Naive thymus-derived CD8-positive, alpha-beta T cell (primary cell): ENCODE measurements around the gene NOP58. TPM values are rescaled to one million over a fixed set of nuclear protein-coding genes. Genes with fewer than 3 reads are reported as not detected.
"Not testable (repeated sequence)": the region's sequence is repeated elsewhere in the genome, so short reads cannot be mapped to it uniquely, and the experiment has no call there.

Experiments used
- ATAC-seq, 2 donors: fragments of 150-1000 bp; cut with Tn5 transposase in 1 of 2; sonication (Bioruptor Pico), chemical (Tn5 transposase) in 1 of 2; 1 replicate in 1 of 2; 2 replicates in 1 of 2; pipeline ENCODE4 v1.10.0; 2021; ENCODE audit warnings: mild to moderate bottlenecking in 2 of 2, moderate library complexity in 2 of 2
- POLR2A ChIA-PET: fragments of 350-600 bp; sonication (Branson Sonifier 250); formaldehyde crosslinking; loops from one replicate; lab custom pipeline; 2021; ENCODE audit warnings: antibody characterized with exemption; lab: Charles Lee
- DNase-seq, 10 donors: peaks; one replicate each; pipeline versions ENCODE4 v3.0.0 to v3.0.0-alpha.2; 2020 to 2022
- H3K27ac Mint-ChIP-seq, 10 donors: one replicate each; pipeline ENCODE4 v1.8.0; 2020 to 2022; ENCODE audit warnings: mild to moderate bottlenecking in 10 of 10, mixed read lengths in 10 of 10, moderate library complexity in 4 of 10, inconsistent platforms in 1 of 10
- H3K27me3 Mint-ChIP-seq, 5 donors: one replicate each; pipeline ENCODE4 v1.8.0; 2021 to 2022; ENCODE audit warnings: mixed read lengths in 5 of 5
- H3K36me3 Mint-ChIP-seq, 3 donors: one replicate each; pipeline ENCODE4 v1.8.0; 2020 to 2022; ENCODE audit warnings: mixed read lengths in 3 of 3, mild to moderate bottlenecking in 2 of 3, inconsistent platforms in 1 of 3
- H3K4me1 Mint-ChIP-seq, 4 donors: one replicate each; pipeline ENCODE4 v1.8.0; 2021 to 2022; ENCODE audit warnings: mixed read lengths in 4 of 4
- H3K4me3 Mint-ChIP-seq, 10 donors: one replicate each; pipeline ENCODE4 v1.8.0; 2020 to 2022; ENCODE audit warnings: mild to moderate bottlenecking in 10 of 10, mixed read lengths in 10 of 10, moderate library complexity in 6 of 10, inconsistent platforms in 1 of 10
- H3K9me3 Mint-ChIP-seq, 9 donors: one replicate each; pipeline ENCODE4 v1.8.0; 2020 to 2022; ENCODE audit warnings: mixed read lengths in 9 of 9, mild to moderate bottlenecking in 3 of 9, inconsistent platforms in 1 of 9, moderate library complexity in 1 of 9
- polyA plus RNA-seq, 3 donors: library from polyadenylated mRNA; unstranded; fragments of 300-500 nt; fragmentation: Illumina TruSeq; gene quantifications; one replicate each; pipeline ENCODE4 v1.2.3, GENCODE V29; 2021
- total RNA-seq, 8 experiments: library from RNA in 2 of 8; stranded (reverse) in 2 of 8; gene quantifications; one replicate each; pipeline ENCODE4 v1.2.3 and lab custom pipeline; 2021 to 2026

The NOP58 gene
- total and polyA plus RNA-seq, 5 experiments from 2014 or later, result 89.1 to 132 (median 106) TPM

DNA sequence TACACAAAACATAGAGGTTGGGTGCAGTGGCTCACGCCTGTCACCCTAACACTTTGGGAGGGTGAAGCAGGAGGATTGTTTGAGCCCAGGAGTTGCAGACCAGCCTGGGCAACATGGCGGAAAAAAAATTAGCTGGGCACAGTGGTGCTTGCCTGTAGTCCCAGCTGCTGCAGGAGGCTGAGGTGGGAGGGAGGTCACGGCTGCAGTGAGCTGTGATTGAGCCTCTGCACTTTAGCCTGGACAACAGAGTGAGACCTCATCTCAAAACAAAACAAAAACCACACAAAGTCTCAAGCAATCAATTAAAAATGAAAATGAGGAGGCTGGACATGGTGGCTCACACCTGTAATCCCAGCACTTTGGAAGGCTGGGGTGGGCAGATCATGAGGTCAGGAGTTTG, 4.9 kb downstream of the NOP58 start:
- peak overlapping the region in 9 of 10 donors; percentile 58 to 75 (median 71) for H3K4me3 Mint-ChIP-seq
- no peaks in the 10 kb centered on the region for H3K27me3 Mint-ChIP-seq
- H3K9me3 Mint-ChIP-seq, result no peaks in the 10 kb centered on the region
- DNase-seq (no peak), ATAC-seq (no peak)
- peaks cover 0 to 14% (median 0%) of the 10 kb centered on the region in 3 donors for H3K36me3 Mint-ChIP-seq
- peak overlapping the region; percentile 14 to 80 (median 68) for H3K27ac Mint-ChIP-seq
- H3K4me1 Mint-ChIP-seq, result peaks cover 2 to 63% (median 38%) of the 10 kb centered on the region in 4 donors
- POLR2A ChIA-PET, result interaction anchor here (1.2 kb wide), 1 partner anchor 31 kb away, joined by 3 read pairs; no protein-coding TSS in a partner anchor

DNA sequence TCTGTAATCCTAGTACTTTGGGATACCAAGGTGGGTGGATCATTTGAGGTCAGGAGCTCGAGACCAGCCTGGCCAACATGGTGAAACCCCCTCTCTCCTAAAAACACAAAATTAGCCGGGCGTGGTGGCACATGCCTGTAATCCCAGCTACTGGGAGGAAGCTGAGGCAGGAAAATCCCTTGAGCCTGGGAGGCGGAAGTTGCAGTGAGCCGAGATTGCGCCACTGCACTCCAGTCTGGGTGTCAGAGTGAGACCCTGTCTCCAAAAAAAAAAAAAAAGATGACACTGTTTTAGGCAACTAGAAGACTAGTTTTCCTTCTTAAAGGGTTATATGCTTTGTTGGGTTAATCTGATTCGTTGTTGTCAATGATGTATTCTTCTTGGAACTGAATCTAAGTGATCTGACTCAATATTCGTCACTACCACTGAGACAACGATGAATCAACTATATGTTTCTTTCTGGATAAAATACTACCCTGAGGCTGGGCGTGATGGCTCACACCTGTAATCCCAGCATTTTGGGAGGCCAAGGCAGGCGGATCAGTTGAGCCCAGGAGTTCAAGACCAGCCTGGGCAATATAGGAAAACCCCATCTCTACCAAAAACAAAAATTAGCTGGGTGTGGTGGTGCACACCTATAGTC, 10.6 kb downstream of the NOP58 start:
- not testable (repeated sequence) for DNase-seq, ATAC-seq, H3K27me3 Mint-ChIP-seq, H3K9me3 Mint-ChIP-seq
- H3K36me3 Mint-ChIP-seq, result peaks cover 0 to 58% (median 6%) of the 10 kb centered on the region in 3 donors
- H3K4me1 Mint-ChIP-seq, result peaks cover 6 to 42% (median 26%) of the 10 kb centered on the region in 4 donors
- peak overlapping the region in 4 of 10 donors; percentile 29 to 75 (median 49) for H3K27ac Mint-ChIP-seq
- POLR2A ChIA-PET, result interaction anchor here (0.7 kb wide), 1 partner anchor 368 kb away, joined by 3 read pairs; no protein-coding TSS in a partner anchor
- H3K4me3 Mint-ChIP-seq, result peak overlapping the region in 1 of 10 donors; percentile 37

DNA sequence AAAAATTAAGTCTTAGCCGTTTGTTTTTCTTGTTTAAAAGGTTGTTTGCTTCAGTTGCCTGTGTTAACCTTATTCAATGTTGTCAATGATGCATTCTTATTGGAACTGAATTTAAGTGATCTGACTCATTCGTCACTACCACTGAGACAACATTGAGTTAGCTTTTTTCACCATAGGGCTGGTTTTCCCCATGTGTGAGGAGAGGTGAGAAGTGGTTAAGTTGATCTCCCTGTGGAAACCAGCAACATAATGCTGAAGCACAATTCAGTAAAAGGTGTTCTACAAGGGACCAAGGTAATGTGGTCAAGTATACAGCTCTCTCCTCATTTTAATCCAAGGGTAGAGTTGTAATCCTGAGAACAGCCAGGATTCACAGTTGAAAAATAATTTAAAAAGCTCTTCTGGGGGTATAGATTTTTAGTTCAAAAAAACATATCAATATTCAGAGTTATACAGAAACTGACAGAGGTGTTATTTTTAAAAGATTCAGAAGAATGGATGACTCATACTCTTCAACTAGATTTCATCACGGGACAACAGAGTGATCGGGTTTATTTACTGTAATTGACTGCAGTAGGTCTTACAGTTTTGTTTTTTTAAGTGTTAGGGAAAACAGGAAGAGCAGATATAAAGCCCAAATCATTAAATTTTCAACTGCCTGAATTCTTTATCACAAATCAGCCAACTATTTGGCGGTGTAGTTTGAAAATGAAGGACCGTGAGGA, 12.6 kb downstream of the NOP58 start:
- H3K4me3 Mint-ChIP-seq, result peak overlapping the region in 2 of 10 donors; percentile 21 to 27
- DNase-seq (no peak), ATAC-seq (no peak)
- H3K27ac Mint-ChIP-seq, result peak overlapping the region in 5 of 10 donors; percentile 8 to 90 (median 26)
- H3K9me3 Mint-ChIP-seq, result no peaks in the 10 kb centered on the region
- no peaks in the 10 kb centered on the region for H3K27me3 Mint-ChIP-seq
- H3K4me1 Mint-ChIP-seq, result peaks cover 6 to 25% (median 16%) of the 10 kb centered on the region in 4 donors
- H3K36me3 Mint-ChIP-seq, result peaks cover 0 to 74% (median 10%) of the 10 kb centered on the region in 3 donors
- POLR2A ChIA-PET, result interaction anchor here (0.6 kb wide), 2 partner anchors 30 to 65 kb away, joined by 3 to 7 read pairs; no protein-coding TSS in a partner anchor

DNA sequence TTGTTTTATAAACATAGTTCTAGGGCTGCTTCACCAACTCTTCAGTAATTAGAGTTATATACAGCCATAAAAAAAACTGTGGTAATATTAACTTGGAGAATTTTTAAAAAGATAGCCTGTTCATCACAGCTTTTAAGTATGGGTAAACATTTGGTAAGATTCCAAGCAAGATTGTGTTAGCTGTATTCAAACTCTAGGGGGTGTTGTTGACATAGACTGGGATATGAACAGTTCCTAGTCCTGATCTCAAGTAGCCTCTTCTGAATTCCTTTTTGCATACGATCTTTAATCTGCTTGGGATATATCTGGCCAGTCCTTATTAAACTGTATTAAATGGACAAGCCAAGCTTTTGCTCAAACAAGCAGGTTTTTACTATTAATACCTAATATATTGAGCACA, 13.4 kb downstream of the NOP58 start:
- DNase-seq (no peak), ATAC-seq (peak; percentile 47 to 68)
- H3K36me3 Mint-ChIP-seq, result peaks cover 0 to 79% (median 10%) of the 10 kb centered on the region in 3 donors
- H3K27ac Mint-ChIP-seq, result peak overlapping the region in 1 of 10 donors; percentile 79
- H3K9me3 Mint-ChIP-seq, result no peaks in the 10 kb centered on the region
- H3K4me3 Mint-ChIP-seq, result no peak overlapping the region
- H3K27me3 Mint-ChIP-seq, result no peaks in the 10 kb centered on the region
- POLR2A ChIA-PET, result no interaction called here
- peaks cover 6 to 23% (median 15%) of the 10 kb centered on the region in 4 donors for H3K4me1 Mint-ChIP-seq

DNA sequence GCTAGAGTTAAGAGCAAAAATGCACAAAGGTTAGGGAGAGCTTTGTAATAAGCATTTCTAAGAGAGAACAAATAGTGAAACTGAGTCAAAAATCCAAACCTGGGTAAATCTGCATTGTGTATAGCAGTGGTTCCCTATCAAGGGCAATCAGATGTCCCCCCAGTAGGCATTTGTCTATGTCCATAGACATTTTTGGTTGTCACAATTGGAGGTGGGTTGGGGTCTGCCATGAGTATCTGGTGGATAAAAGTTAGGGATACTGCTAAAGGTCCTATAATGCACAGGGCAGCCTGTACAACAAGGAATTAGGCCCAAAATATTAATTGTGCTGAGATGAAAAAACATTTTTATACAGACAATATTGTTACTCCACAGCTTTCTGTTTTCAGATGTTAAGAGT, 21.0 kb downstream of the NOP58 start:
- peaks cover 0 to 4% (median 2%) of the 10 kb centered on the region in 4 donors for H3K4me1 Mint-ChIP-seq
- DNase-seq, result no peak
- POLR2A ChIA-PET, result no interaction called here
- H3K27ac Mint-ChIP-seq, result peak overlapping the region in 1 of 10 donors; percentile 77
- peaks cover 4 to 95% (median 29%) of the 10 kb centered on the region in 3 donors for H3K36me3 Mint-ChIP-seq
- no peak for ATAC-seq
- H3K4me3 Mint-ChIP-seq, result peak overlapping the region in 1 of 10 donors; percentile 7
- H3K9me3 Mint-ChIP-seq, result no peaks in the 10 kb centered on the region
- no peaks in the 10 kb centered on the region for H3K27me3 Mint-ChIP-seq

DNA sequence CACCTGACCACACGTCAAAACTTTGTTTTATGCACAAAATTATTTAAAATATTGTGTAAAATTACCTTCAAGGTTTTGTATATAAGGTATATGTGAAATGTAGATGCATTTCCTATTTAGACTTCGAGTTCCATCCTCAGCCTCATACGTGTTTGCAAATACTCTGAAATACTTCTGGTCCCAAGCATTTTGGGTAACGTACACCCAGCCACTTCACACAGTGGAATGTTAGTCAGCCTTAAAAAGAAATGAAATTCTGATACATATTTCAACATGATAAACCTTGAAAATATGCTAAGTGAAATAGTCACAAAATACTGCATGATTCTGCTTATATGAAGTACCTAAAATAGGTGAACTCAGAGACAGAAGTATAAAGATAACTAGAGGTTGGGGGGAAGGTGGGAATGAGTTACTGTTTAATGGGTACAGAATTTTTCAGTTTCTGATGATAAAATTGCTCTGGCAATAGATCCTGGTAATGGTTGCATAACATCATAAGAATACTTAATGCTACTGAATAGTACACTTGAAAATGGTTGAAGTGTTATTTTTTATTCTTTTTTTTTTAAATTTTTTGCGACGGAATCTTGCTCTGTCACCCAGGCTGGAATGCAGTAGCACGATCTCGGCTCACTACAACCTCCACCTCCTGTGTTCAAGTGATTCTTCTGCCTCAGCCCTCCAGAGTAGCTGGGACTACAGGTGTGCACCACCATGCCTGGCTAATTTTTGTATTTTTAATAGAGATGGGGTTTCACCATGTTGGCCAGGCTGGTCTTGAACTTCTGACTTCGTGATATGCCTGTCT, 24.0 kb downstream of the NOP58 start:
- no peak for DNase-seq
- H3K4me1 Mint-ChIP-seq, result peaks cover 0 to 4% (median under 1%) of the 10 kb centered on the region in 4 donors
- H3K36me3 Mint-ChIP-seq, result peaks cover 4 to 96% (median 33%) of the 10 kb centered on the region in 3 donors
- H3K27me3 Mint-ChIP-seq, result no peaks in the 10 kb centered on the region
- POLR2A ChIA-PET, result interaction anchor here (0.6 kb wide), 1 partner anchor 994 kb away, joined by 5 read pairs; no protein-coding TSS in a partner anchor
- H3K27ac Mint-ChIP-seq, result no peak overlapping the region
- H3K4me3 Mint-ChIP-seq, result no peak overlapping the region
- no peak for ATAC-seq
- no peaks in the 10 kb centered on the region for H3K9me3 Mint-ChIP-seq

DNA sequence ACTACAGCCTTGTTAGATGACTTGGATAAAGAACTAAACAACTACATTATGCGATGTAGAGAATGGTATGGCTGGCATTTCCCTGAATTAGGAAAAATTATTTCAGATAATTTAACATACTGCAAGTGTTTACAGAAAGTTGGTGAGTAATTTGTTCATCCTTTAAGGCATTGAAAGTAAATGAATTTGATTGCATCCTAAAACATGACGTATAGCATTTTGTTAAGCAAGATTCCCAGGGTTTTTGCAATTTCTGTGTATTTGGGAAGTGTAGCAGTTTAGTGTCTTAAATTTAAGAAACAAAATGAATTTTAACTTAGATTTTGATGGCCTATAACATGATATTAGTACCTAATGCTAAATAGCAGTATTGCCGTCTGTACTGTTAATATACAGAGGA, 24.8 kb downstream of the NOP58 start:
- no peak for DNase-seq
- Mint-ChIP-seq H3K9me3 (no peaks in the 10 kb centered on the region), H3K27ac (peak overlapping the region in 1 of 10 donors; percentile 32), H3K27me3 (no peaks in the 10 kb centered on the region), H3K4me1 (peaks cover 0 to 4% (median under 1%) of the 10 kb centered on the region in 4 donors), H3K4me3 (no peak overlapping the region), H3K36me3 (peaks cover 4 to 96% (median 28%) of the 10 kb centered on the region in 3 donors)
- POLR2A ChIA-PET, result no interaction called here
- ATAC-seq, result no peak

DNA sequence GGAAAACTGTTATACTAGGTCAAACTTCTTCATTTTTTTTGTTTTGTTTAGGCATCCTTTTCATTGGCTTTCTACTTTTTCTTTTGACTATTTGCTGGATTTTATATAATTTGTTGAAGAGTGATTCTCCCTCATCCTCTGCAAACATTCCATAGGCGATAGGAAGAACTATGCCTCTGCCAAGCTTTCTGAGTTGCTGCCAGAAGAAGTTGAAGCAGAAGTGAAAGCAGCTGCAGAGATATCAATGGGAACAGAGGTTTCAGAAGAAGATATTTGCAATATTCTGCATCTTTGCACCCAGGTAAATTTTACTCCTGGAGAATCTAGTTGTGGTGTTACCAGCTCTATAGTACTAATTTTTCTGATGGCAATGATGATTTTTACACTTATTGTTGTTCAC, 25.4 kb downstream of the NOP58 start:
- DNase-seq, result no peak
- H3K27me3 Mint-ChIP-seq, result no peaks in the 10 kb centered on the region
- ATAC-seq, result no peak
- no peaks in the 10 kb centered on the region for H3K9me3 Mint-ChIP-seq
- H3K36me3 Mint-ChIP-seq, result peaks cover 4 to 96% (median 29%) of the 10 kb centered on the region in 3 donors
- no peak overlapping the region for H3K4me3 Mint-ChIP-seq
- POLR2A ChIA-PET, result no interaction called here
- peak overlapping the region in 3 of 10 donors; percentile 32 to 84 (median 47) for H3K27ac Mint-ChIP-seq
- H3K4me1 Mint-ChIP-seq, result peaks cover 0 to 4% (median under 1%) of the 10 kb centered on the region in 4 donors

DNA sequence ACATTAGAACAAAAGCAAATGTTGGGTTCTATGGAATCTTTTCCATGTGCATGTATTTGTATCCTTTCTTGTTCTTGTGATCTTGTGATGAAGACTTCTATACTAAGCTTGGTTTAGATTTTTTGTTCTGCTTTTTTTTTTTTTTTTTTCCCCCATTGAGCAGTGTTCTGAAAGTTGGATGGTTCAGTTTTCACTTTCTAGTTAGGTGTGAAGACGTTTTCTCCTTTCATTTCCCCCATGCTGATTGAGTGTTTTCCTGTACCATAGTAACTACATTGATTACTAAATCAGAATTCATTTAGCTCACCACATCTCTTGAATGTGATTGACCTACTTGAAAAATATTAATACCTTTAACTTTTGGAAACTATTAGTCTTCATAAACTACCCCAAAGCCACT, 34.1 kb downstream of the NOP58 start:
- POLR2A ChIA-PET, result interaction anchor here (0.6 kb wide), 1 partner anchor 232 kb away, joined by 4 read pairs; no protein-coding TSS in a partner anchor
- H3K36me3 Mint-ChIP-seq, result peaks cover 12 to 95% (median 27%) of the 10 kb centered on the region in 3 donors
- DNase-seq (no peak), ATAC-seq (no peak)
- H3K27me3 Mint-ChIP-seq, result no peaks in the 10 kb centered on the region
- no peaks in the 10 kb centered on the region for H3K9me3 Mint-ChIP-seq
- H3K4me3 Mint-ChIP-seq, result no peak overlapping the region
- peak overlapping the region in 3 of 10 donors; percentile 13 to 46 (median 21) for H3K27ac Mint-ChIP-seq
- peaks cover 2 to 5% (median 3%) of the 10 kb centered on the region in 4 donors for H3K4me1 Mint-ChIP-seq

DNA sequence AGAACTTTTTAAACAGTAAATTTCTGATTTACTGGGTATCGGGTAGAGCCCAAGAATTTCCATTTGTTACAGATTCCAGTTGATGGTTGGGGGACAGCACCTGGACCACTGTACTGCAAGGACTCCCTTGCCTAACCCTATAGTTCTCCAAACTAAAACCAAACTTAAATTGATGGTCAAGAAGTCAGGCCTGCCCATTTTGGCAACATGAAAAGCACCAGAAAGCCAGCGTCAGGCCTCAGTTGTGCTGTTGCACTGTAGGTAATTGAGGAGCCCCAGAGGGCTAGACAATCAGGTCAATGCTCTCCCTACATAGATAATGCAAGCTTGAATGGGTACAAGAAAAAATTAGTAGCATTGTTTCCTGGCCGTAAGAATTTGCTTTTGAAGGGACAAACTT, 40.5 kb downstream of the NOP58 start:
- Mint-ChIP-seq H3K4me1 (peaks cover 0 to 4% (median under 1%) of the 10 kb centered on the region in 4 donors), H3K9me3 (no peaks in the 10 kb centered on the region), H3K27ac (no peak overlapping the region), H3K4me3 (no peak overlapping the region), H3K36me3 (peaks cover 13 to 79% (median 13%) of the 10 kb centered on the region in 3 donors), H3K27me3 (no peaks in the 10 kb centered on the region)
- DNase-seq (no peak), ATAC-seq (no peak)
- POLR2A ChIA-PET, result no interaction called here

DNA sequence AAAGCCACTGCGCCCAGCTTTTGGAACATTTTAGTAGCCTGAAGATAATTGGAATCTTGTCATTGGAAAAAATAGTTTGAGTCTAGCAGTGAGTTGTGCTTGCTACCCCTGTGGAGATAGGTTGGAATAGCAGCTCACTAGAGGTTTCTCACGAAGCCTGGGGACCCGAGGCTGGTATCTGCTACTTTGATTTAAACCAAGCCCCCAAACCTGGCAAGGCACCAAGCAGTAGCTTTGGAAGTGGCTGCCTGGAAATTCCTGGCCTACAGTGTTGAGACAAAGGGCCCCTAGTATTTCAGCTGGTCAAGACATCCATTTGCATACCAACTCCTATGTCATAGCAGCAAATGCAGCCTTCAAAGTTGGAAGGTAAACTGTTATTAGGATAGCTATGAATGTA, 42.1 kb downstream of the NOP58 start:
- no peaks in the 10 kb centered on the region for H3K27me3 Mint-ChIP-seq
- POLR2A ChIA-PET, result no interaction called here
- H3K27ac Mint-ChIP-seq, result peak overlapping the region in 3 of 10 donors; percentile 11 to 33 (median 32)
- no peaks in the 10 kb centered on the region for H3K9me3 Mint-ChIP-seq
- ATAC-seq (no peak), DNase-seq (no peak)
- H3K4me3 Mint-ChIP-seq, result peak overlapping the region in 1 of 10 donors; percentile 14
- peaks cover 0 to 2% (median under 1%) of the 10 kb centered on the region in 4 donors for H3K4me1 Mint-ChIP-seq
- peaks cover 11 to 71% (median 13%) of the 10 kb centered on the region in 3 donors for H3K36me3 Mint-ChIP-seq

DNA sequence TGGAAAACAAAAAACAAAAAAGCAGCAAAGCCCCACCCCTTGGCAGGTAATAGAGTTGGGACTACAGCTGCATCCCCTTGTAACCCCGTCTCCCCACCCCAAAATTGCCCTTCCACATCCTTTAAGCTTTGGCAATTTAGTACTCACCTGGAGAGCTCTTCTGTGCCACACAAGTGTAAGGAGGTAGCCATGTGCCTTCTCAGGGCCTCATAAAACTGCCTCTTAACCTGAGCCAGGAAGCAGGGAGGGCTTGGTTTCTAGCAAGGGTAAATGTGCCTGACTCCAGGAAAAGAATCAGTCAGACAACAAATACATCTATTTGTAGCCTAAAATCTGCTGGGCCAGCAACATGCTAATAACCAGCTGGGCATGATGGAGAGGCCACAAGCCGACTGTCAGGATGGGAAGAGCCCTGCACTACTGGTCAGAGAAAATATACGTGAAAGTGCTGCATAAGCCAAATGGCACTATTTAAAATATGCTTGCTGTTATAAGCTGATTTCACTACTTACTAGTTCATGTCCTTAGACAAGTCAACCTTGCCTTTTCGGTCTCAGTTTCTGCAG, 46.3 kb downstream of the NOP58 start:
- no peak overlapping the region for H3K4me3 Mint-ChIP-seq
- H3K4me1 Mint-ChIP-seq, result no peaks in the 10 kb centered on the region
- peaks cover 0 to 42% (median 1%) of the 10 kb centered on the region in 3 donors for H3K36me3 Mint-ChIP-seq
- POLR2A ChIA-PET, result no interaction called here
- no peaks in the 10 kb centered on the region for H3K9me3 Mint-ChIP-seq
- H3K27ac Mint-ChIP-seq, result peak overlapping the region in 4 of 10 donors; percentile 48 to 78 (median 66)
- DNase-seq, result no peak
- no peaks in the 10 kb centered on the region for H3K27me3 Mint-ChIP-seq
- ATAC-seq, result no peak
